Fibroblast of villous mesenchyme (primary cell): ENCODE results near the gene SH2D2A. TPM values are rescaled to one million over a fixed set of nuclear protein-coding genes. Genes with fewer than 3 reads are reported as not detected.
A peak's percentile ranks its signal among the peaks of the same experiment; 100 is the strongest.

Experiments
- DNase-seq: peaks from one replicate; pipeline ENCODE4 v3.0.0-alpha.2; 2010; ENCODE audit warnings: low read depth
- H3K4me3 ChIP-seq: 2 replicates; pipeline ENCODE4 v1.5.1; 2011; ENCODE audit warnings: low read depth, mild to moderate bottlenecking, low read length
- total RNA-seq: library from RNA; depleted of rRNA; stranded (reverse); fragments of >200 nt; gene quantifications from 2 replicates; pipeline ENCODE4 v1.2.3, GENCODE V29; 2012
- TF ChIP-seq, protein P1 (sequence below): IDR thresholded peaks from 2 replicates; pipeline ENCODE4 v1.5.1; 2012; ENCODE audit warnings: low read depth, mild to moderate bottlenecking, low read length; ENCODE audit not compliant: insufficient read depth

The SH2D2A gene
- total RNA-seq, 1 donor: not detected

DNA sequence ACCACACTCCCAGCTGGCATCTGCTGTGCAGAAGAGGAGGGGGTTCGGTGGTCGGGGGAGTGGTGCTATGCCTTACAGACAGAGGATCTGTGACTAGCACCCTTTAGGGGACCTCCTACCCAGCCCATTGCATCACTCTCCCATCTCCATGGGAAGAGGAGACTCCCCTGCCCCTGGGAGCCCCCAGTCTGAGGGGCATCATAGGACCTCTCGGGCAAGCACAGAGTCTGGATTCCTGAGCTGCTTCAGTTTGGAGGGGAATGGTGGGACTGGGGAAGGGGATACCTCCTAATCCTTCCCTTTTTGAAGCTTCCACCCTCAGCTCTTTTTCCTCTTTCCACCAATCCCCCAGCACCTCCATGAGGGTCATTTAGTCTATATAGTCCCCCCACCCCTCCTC lies 40.9 kb upstream of the SH2D2A start:
- H3K4me3 ChIP-seq: no peak overlapping the region
- no peak for DNase-seq
- TF ChIP-seq, protein P1, sequence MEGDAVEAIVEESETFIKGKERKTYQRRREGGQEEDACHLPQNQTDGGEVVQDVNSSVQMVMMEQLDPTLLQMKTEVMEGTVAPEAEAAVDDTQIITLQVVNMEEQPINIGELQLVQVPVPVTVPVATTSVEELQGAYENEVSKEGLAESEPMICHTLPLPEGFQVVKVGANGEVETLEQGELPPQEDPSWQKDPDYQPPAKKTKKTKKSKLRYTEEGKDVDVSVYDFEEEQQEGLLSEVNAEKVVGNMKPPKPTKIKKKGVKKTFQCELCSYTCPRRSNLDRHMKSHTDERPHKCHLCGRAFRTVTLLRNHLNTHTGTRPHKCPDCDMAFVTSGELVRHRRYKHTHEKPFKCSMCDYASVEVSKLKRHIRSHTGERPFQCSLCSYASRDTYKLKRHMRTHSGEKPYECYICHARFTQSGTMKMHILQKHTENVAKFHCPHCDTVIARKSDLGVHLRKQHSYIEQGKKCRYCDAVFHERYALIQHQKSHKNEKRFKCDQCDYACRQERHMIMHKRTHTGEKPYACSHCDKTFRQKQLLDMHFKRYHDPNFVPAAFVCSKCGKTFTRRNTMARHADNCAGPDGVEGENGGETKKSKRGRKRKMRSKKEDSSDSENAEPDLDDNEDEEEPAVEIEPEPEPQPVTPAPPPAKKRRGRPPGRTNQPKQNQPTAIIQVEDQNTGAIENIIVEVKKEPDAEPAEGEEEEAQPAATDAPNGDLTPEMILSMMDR: no peak

DNA sequence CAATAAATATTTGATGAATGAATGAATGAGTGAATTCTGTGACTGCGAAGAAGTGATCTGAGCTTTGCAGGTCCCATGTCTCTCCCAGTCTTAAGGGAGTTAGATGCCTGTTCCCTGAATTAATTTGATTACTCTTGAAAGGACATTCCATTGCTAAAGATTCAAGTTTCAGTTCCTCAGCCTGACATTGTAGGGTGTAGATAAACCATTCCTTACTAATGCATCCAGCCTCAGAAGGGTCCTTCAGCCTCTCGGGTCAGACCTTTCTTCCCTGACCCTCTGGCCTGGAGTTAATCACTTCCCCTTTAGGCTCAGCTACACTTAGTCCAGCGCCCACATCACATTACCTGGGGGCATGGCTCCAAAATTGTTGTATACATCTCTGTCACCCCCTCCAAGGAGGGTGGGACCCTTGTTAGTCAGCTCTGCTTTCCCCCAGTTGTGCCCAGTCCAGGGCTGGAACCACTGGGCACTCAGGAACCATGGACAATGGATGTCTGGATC lies 39.7 kb upstream of the SH2D2A start:
- DNase-seq: no peak
- TF ChIP-seq, protein P1: no peak
- H3K4me3 ChIP-seq: no peak overlapping the region

DNA sequence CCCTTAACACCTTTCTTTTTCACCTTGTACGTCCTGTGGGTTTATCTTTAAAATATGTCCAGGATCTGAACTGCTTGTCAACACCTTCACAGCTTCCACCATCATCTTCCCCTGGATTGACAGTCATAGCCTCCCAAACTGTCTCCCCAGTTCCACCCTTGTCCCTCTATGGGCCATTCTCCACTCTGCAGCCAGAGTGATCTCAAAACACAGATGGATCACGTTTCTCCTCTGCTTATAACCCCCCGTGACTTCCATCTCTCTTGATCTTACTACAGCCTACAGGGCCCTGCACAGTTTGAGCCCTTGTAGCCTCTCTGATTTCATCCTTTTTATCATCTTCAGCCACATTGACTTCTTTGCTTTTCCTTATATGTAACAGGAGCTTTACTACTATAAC lies 38.0 kb upstream of the SH2D2A start:
- H3K4me3 ChIP-seq: no peak overlapping the region
- no peak for DNase-seq
- TF ChIP-seq, protein P1: no peak

DNA sequence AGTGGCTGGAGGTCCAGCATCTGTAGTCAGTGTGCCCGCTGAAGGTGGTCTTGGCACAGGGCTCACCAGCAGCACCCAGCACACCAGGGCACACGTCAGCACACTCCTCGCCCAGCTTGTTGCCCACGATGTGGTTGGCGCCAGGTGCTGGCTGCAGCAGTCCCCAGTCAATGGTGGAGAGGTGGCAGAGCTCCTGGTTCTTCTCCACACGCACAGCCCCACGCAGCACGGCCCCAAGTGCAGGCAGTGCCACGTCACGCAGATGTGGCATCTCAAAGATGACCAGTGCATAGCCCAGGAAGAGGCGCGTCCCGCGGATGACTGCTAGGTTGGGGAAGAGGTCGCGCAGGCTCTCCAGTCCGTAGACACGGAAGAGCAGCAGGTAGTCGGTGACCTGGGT lies 37.1 kb upstream of the SH2D2A start:
- no peak overlapping the region for H3K4me3 ChIP-seq
- DNase-seq: no peak
- TF ChIP-seq, protein P1: no peak

DNA sequence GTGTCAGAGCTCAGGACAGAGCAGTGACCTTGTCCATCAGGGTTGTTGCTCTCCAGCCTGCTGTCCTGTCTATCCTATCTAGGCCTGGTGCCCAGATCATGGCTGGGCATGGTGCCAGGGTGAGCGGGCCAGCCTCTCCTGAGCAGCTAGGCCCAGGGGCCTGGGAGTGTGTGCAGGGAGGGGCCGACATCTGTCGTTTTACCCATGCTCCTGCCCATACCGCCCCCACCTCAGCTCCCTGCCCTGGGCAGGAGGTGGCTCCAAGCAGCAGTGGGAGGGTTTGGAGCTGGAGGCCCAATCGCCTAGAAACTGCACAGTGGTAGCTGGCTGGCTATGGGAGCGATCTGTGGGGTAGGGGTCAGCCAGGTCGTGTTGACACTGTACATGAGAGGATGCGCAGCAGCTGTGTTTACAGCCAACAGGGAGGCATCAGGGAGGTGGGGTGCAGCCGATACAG lies 35.8 kb upstream of the SH2D2A start:
- peak; percentile 61 for DNase-seq
- no peak overlapping the region for H3K4me3 ChIP-seq
- TF ChIP-seq, protein P1: no peak

DNA sequence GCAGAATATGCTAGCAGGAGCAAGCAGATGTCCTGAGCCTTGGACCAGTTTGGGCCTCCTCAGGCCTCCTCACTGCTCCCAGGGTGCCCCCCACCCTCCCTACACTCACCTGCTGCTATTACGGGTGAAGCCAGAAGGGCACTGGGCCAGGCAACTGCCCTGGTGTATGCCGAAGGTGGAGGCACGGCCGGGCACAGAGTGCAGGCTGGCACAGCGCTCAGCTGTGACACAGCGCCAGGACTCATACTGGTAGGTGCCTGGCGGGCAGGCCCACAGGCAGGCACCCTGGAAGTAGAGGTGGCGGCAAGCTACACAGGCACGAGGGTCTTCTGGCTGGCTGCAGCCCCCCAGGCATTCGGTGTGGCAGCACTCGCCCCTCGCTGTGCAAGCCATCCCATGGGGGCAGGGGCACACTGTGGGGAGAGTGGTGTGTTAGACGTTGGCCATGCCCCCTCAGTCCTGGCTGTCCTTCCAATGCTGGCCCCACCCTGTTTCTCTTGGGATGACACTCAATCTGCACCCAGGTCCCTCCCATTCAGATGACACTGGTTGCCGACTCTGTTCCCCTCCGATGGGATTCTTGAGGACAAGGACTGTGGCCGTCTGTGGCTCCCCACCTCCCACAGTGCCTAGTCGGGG lies 35.2 kb upstream of the SH2D2A start:
- H3K4me3 ChIP-seq: no peak overlapping the region
- TF ChIP-seq, protein P1: no peak
- no peak for DNase-seq

DNA sequence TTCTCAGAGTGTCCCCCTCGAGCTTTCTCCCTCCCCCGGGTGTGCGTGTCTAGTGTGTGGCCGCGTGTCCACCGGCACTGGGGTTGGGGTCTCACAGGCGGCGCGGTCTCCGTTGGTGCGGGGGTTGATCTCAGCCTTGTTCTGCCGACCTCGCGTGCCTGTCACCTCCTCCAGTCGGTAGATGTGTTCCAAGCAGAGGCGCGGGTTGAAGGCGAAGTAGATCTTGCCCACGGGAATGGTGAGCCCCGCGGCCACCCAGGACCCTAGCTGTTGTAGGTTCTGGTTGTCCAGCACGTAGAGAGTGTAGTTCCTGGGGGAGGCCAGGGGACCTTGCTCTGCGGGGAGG lies 32.5 kb upstream of the SH2D2A start:
- DNase-seq: no peak
- TF ChIP-seq, protein P1: no peak
- H3K4me3 ChIP-seq: no peak overlapping the region
